ENCODE results near the gene LCN2. TPM values are rescaled to one million over a fixed set of nuclear protein-coding genes. Genes with fewer than 3 reads are reported as not detected.

Gene LCN2
- polyA plus RNA-seq, 1 donor, result 0.93 TPM

DNA sequence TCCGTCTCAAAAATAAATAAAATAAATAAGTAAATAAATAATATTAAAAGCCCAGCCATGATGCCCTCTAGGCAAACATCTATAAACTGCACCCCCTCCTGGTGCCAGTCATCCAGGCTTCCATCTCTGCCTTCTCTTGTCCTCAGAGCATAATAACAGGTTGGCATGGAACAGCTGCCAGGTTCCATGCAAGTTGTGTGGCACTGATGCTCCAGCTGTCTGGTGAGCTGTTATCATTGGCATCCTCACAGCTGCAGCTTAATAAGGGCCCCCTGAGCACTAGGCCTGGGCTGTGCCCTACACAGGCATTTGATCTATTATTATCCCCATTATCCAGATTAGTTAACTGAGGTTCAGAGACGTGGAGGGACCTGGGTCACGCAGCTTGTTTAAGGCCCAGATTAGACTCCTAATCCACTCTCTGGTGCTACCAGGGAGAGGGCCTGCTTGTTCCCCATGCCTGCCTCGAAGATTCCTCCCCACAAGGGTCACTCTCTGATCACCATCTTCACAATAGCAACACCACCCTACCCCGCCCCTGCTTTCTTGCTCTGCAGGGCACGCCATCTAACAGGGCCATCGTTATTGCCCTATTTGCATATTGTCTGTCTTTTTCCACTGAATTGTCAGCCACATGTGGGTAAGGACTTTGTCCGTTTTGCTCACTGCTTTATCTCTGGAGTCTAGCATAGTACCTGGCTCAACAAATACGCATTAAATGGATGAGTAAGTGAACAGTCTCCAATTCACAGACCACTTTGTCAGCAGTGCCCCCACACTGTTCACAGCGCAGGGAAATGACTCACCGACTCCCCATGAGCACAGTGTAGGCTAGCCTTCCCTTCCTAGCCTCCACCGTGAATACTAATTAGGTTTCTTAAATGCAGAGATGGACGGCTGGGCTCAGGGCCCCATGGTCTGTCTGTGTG is 52.5 kb downstream of the LCN2 start:
- Histone ChIP-seq H3K36me3 (ENCODE audit: control insufficient read depth, insufficient read depth, low read length) (no peaks in the 10 kb centered on the region), H3K27me3 (ENCODE audit: control insufficient read depth, insufficient read depth, low read length) (peaks cover 4% of the 10 kb centered on the region), H3K27ac (ENCODE audit: low read length) (no peak overlapping the region), H3K9me3 (ENCODE audit: control insufficient read depth, low read depth, low read length) (no peaks in the 10 kb centered on the region), H3K4me3 (ENCODE audit: low read length) (no peak overlapping the region), H3K4me1 (ENCODE audit: control insufficient read depth, insufficient read depth, low read length) (peaks cover 24% of the 10 kb centered on the region)
- no CpG with 5 or more reads among the region's 13 CpGs for WGBS (ENCODE audit: insufficient coverage, low lambda C conversion rate)
- DNase-seq, result no peak

DNA sequence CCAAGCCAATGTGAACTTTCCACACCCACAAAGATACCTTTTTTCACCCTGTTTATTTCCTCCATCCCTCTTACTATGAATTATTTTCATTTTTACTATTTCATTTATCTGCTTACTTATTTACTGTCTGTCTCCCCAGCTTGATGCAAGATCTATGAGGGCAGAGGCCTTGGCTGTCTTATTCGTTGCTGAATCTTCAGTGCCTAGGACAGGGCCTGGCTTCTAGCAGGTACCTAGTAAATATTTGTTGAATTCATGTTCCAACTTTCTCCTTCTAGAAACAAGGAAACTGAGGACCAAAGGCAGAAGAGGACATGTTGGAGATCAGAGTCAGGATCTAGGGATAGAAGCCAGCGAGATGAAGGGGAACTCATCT is 53.4 kb downstream of the LCN2 start:
- Histone ChIP-seq H3K27ac (ENCODE audit: low read length) (no peak overlapping the region), H3K4me1 (ENCODE audit: control insufficient read depth, insufficient read depth, low read length) (peaks cover 30% of the 10 kb centered on the region), H3K27me3 (ENCODE audit: control insufficient read depth, insufficient read depth, low read length) (peaks cover 4% of the 10 kb centered on the region), H3K36me3 (ENCODE audit: control insufficient read depth, insufficient read depth, low read length) (no peaks in the 10 kb centered on the region), H3K9me3 (ENCODE audit: control insufficient read depth, low read depth, low read length) (no peaks in the 10 kb centered on the region), H3K4me3 (ENCODE audit: low read length) (no peak overlapping the region)
- no CpG with 5 or more reads among the region's 2 CpGs for WGBS (ENCODE audit: insufficient coverage, low lambda C conversion rate)
- DNase-seq, result no peak

Other genes with a start within 250 kb of the LCN2 start
- gene ST6GALNAC6, start 249.8 kb upstream of the LCN2 start, polyA plus RNA-seq, result 14.4 TPM
- gene ST6GALNAC4, start 232.4 kb upstream of the LCN2 start, polyA plus RNA-seq, result 10.4 TPM
- 0.79 TPM for gene PIP5KL1, start 218.7 kb upstream of the LCN2 start, polyA plus RNA-seq
- 33.2 TPM for gene DPM2, start 211.6 kb upstream of the LCN2 start, polyA plus RNA-seq
- 55.2 TPM for gene EEIG1, start 168.5 kb upstream of the LCN2 start, polyA plus RNA-seq
- 7.9 TPM for gene NAIF1, start 82.1 kb upstream of the LCN2 start, polyA plus RNA-seq
- 19.4 TPM for gene SLC25A25, start 81.2 kb upstream of the LCN2 start, polyA plus RNA-seq
- 59.1 TPM for gene PTGES2, start 21.7 kb upstream of the LCN2 start, polyA plus RNA-seq
- gene BBLN, start 10.8 kb downstream of the LCN2 start, polyA plus RNA-seq, result 39.7 TPM
- gene CIZ1, start 42.1 kb downstream of the LCN2 start, polyA plus RNA-seq, result 95.1 TPM
- 49.0 TPM for gene DNM1, start 53.9 kb downstream of the LCN2 start, polyA plus RNA-seq
- gene GOLGA2, start 126.6 kb downstream of the LCN2 start, polyA plus RNA-seq, result 88.0 TPM
- 21.6 TPM for gene SWI5, start 126.8 kb downstream of the LCN2 start, polyA plus RNA-seq
- gene TRUB2, start 173.0 kb downstream of the LCN2 start, polyA plus RNA-seq, result 30.2 TPM
- 88.1 TPM for gene COQ4, start 173.4 kb downstream of the LCN2 start, polyA plus RNA-seq
- gene SLC27A4, start 191.1 kb downstream of the LCN2 start, polyA plus RNA-seq, result 33.7 TPM
- 62.7 TPM for gene URM1, start 221.9 kb downstream of the LCN2 start, polyA plus RNA-seq